ENCODE data around the gene PELO.

DNA sequence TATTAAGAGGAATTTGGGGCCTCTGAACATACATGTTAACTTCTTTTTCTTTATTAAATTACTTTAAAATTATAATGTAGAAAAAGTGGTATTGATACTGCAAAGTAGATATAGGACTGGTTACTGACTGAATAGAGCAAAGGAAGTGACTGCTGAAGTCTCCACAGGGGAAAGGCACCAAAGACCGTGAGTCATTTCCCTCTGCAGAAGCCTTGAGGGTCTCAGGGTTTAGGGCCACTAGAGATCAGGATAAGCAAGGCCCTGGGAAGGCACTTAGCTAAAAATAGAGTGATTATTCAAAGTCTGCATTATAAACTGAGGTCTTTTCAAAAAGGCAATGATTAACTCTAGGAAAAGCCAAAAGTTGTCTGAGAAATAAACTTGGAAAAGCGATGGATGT, 44.7 kb upstream of the PELO start:
- no peak for TF ChIP-seq POLR2A (IDR thresholded peaks at IDR 0.05)
- no peak for TF ChIP-seq CTCF (IDR thresholded peaks at IDR 0.05)
- no peak for TF ChIP-seq POLR2AphosphoS5 (IDR thresholded peaks at IDR 0.05)

Measured in breast epithelium (tissue), 3 donors.